ENCODE measurements around the gene AGFG1.
A peak's percentile ranks its signal among the peaks of the same experiment; 100 is the strongest.

AGFG1 gene

GRCh38 chr2:227461811-227462461 is 10.0 kb upstream of the AGFG1 start:
- no peak for DNase-seq (ENCODE audit: low read depth in 2 of 2)

DNA sequence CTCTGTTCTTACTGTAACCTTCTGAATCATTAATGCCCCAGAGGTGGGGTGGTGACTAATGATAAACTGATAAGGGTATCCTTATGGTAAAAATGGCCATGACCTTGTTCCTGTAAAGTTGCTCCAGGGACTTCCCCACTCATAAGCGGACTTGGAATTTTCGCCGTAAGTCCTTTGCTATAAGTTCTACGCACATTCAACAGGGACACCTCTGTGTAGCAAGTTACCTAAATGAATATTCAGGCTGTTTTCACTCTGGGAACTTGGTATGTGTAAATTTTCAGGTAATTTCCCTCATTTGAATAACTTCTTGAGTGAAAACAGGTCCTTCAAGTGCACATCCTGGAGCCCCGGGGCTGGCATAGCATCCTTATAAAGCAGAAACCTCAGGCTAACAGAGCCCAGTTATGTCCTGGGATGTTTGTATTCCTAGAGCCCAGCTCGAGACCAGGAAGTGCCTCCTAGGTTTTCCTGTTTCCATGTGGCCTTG is 9.4 kb upstream of the AGFG1 start:
- no peak for DNase-seq (ENCODE audit: low read depth in 2 of 2)

GRCh38 chr2:227462972-227463931 is 8.7 kb upstream of the AGFG1 start:
- no peak for DNase-seq (ENCODE audit: low read depth in 2 of 2)

DNA sequence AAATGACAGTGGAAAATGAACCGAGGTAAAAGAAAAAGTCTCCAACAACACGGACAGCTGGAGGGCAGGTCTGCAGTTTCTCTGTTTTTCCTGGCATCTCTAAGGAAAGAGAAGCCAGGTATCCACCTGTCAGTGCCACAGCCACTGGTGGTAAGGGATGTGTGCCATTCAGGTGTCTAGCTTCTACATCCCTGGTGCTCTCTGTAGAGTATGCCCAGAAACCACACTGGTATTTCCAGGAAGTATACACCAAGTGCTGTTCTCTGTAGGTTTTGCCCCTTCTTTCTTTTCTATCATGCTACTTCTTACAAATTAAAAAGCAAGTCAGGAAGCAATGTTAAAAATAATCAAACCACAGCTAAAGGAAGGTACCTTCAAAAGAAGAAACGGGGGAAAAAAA is 7.6 kb upstream of the AGFG1 start:
- no peak for DNase-seq (ENCODE audit: low read depth in 2 of 2)

DNA sequence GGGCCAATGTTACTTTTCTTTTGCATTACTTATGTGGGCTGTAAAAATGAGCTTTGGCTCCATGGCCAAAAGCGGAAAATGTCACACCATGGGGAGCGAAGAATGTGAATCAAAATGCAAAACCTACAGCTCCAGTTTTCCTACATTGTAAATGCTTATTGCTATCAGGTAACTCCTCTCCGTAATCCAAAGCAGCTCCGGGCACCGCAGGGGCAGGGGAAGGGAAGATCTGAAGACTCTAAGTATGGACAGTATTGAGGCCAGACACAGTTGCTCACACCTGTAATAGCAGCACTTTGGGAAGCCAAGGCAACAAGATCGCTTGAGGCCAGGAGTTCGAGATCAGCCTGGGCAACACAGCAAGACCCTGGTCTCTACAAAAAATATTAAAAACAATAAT is 7.1 kb upstream of the AGFG1 start:
- DNase-seq (ENCODE audit: low read depth in 2 of 2) = no peak

GRCh38 chr2:227466887-227467600 is 4.9 kb upstream of the AGFG1 start:
- DNase-seq (ENCODE audit: low read depth in 2 of 2) = no peak

GRCh38 chr2:227471412-227471811 is 544 bp upstream of the AGFG1 start:
- DNase-seq (ENCODE audit: low read depth in 2 of 2) = no peak

DNA sequence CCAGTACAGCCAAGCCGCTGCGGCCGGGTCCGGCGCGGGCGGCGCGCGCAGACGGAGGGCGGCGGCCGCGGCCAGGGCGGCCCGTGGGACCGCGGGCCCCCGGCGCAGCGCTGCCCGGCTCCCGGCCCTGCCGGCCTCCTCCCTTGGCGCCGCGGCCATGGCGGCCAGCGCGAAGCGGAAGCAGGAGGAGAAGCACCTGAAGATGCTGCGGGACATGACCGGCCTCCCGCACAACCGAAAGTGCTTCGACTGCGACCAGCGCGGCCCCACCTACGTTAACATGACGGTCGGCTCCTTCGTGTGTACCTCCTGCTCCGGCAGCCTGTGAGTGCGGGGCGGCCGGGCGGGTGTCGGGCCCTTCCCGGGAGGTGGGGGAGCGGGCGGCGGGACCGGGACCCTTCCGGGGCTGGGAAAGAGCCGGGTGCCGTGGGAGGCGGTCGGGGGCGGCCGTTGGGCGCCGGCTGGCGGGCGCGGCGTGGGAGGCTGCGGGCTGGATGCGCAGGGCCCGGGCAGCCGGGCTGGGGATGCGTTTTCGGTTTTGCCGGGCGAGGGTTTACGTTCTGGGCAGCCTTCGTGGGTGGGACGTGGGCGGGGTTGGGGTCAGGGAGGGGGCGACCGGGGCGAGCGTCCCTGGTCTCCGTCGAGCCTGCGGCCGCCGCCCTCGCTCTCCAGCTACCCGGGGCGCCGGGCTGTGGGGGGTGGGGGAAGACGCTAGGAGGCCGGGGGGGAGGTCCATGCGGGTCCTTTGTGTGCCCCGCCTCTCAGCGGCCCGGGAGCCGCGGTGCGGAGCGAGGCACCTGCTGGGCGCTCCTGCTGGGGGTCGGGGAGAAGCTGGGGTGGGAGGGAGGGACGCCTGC is 537 bp downstream of the AGFG1 start:
- DNase-seq (ENCODE audit: low read depth in 2 of 2) = peak; percentile 35 to 45

DNA sequence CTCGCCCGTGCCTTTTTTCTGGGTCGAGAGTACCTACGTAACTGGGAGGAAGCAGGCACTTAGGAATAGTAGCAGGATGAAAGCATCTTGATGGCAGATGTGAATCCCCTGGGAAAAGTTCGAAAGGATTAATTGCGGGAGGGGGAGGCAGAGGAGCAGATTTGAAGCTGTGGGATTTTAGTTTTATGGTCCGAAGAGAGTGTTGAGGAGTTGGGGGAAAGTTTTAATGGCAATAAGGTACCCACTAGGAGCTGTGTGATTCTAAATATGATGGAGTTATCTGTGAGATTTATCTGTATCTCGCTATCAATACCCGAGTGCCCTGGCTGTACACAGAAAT is 1.1 kb downstream of the AGFG1 start:
- no peak for DNase-seq (ENCODE audit: low read depth in 2 of 2)

DNA sequence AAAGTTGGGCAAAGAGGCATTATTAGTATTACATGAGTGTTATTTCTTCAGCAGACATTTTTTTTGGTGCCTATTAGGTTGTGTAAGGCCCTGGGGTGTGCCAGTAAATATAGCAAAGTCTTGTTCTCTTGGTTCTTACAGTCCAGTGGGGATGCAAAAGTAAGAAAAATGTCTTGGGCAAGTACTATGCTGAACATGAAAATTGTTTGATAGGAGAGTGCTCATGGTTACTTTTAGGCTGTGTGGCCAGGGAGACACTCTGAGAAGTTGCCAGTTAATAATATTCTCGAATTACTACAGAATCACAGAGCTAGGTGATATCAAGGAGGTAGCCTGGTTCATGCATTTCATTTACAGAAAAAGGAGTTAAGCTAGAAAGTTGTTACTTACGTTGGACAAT is 1.9 kb downstream of the AGFG1 start:
- DNase-seq (ENCODE audit: low read depth in 2 of 2) = no peak

- DNase-seq (ENCODE audit: low read depth in 2 of 2) = no peak
Measured at GRCh38 chr2:227474410-227474809, 2.5 kb downstream of the AGFG1 start.

DNA sequence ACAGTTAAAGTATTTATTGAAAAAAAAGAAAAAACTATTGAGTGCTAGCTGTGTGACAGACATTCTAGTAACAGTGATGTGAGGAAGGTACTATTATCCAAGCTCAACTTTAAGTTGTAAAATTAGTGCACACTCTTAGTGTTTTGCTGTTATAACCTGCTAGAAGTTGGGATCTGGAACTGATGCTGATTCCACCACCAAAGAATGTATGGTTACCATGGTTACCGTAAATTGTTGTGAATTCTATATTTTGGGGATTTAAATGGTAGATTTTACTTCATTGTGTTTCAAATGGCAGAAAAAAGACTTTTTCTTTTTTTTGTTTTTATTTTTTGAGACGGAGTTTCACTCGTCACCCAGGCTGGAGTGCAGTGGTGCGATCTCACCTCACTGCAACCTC is 5.3 kb downstream of the AGFG1 start:
- no peak for DNase-seq (ENCODE audit: low read depth in 2 of 2)

DNA sequence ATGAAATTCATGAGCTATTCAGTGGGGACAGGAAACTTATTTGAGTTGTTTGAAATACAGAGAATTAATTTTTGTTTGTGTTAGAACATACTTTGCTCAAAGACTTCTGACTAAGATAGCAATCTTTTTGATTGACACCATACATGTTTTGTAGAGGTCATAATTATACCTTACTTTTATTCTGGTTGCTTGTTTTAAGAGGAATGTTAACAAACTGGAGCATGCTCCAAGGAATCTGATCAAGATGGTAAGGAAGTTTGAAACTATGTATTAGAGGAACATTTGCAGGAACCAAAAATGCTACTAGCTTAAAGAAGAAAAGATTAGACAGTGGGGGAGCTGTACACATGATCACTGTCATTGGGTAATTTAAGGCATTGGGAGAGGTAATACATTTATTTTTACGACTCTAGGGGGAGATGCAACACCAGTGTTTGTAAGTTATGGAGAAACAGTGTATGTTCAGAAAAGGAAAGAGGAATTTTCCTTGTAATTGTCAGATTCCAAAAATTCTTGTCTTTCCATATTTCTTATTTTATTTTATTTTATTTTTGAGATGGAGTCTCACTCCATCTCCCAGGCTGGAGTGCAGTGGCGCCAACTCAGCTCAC is 8.0 kb downstream of the AGFG1 start:
- DNase-seq (ENCODE audit: low read depth in 2 of 2) = no peak

- no peak for DNase-seq (ENCODE audit: low read depth in 2 of 2)
Measured at GRCh38 chr2:227480528-227480927, 8.6 kb downstream of the AGFG1 start.

- DNase-seq (ENCODE audit: low read depth in 2 of 2) = no peak
Measured at GRCh38 chr2:227482638-227483340, 10.8 kb downstream of the AGFG1 start.

DNA sequence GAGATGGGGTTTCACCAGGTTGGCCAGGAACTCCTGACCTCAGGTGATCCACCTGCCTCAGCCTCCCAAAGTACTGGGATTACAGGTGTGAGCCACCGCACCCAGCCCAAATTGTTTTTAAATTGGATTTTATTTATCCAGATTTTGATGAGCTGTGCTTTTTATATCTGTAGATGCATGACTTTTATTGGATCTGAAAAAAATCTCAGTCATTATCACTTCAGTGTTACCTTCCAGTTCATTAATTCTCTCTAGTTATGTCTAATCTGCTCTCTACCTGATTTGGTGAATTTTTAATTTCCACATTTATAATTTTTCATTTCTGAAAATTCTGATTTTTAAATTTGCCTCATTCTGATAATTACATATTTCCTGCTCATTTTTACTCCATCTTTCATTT is 13.5 kb downstream of the AGFG1 start:
- no peak for DNase-seq (ENCODE audit: low read depth in 2 of 2)

DNA sequence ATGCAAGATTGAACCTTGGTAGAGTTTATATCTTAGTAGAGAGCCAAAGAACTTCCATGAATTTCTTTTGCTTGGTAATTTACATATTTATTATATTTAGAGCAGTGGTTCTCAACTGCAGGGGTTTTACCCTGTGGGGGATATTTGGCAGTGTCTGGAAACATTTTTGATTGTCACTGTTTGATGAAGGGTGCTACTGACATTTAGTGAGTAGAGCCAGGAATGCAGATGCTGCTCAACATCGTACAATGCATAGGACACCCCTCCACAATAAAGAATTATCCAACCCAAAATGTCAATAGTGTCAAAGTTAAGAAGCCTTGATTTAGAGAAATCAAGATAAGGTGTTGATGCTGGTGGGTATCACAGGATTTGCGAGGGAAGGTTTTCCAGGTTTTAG is 14.7 kb downstream of the AGFG1 start:
- DNase-seq (ENCODE audit: low read depth in 2 of 2) = no peak

- no peak for DNase-seq (ENCODE audit: low read depth in 2 of 2)
Measured at GRCh38 chr2:227488045-227488444, 16.1 kb downstream of the AGFG1 start.

DNA sequence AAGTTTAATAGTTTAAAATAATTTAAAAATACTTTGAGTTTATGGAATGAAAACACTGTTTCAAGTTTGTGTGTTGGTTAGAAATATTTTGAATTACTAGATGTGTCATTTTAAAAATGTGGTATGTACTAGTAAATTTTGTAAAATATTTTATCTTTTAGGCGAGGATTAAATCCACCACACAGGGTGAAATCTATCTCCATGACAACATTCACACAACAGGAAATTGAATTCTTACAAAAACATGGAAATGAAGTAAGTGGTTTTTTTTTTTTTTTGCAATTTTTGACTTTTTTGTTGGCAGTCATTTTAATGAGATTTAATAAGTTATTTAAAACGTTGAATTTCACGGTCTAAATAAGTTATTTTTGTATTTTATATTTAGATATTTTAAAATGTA is 19.4 kb downstream of the AGFG1 start:
- DNase-seq (ENCODE audit: low read depth in 2 of 2) = no peak

DNA sequence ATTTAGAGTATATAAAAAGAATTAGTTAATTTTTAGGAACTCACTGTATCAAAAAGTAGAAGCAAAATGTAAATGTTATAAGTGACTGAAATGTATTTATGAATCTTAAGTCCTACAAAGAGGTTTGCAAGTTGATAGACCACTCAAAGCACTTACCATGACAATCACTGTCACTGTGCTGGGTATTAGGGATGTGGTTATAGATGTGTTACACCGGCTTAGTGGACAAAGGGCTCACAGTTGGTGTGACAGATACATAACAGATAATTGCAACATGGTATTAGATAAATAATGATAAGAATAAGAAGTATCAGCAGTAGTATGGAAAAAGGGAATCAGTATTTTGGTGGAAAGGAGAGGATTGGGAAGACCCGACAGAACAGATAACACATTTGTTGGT is 21.6 kb downstream of the AGFG1 start:
- no peak for DNase-seq (ENCODE audit: low read depth in 2 of 2)

- DNase-seq (ENCODE audit: low read depth in 2 of 2) = no peak
Measured at GRCh38 chr2:227497158-227497557, 25.2 kb downstream of the AGFG1 start.
